Panc1 (cell line): ENCODE data around the gene HTR3D. TPM values are rescaled to one million over a fixed set of nuclear protein-coding genes. Genes with fewer than 3 reads are reported as not detected.

Source experiments
- ATAC-seq: fragments of 200-7000 bp; cut with Tn5 transposase; 2 replicates; pipeline ENCODE4 v1.9.1; 2020; ENCODE audit warnings: mild to moderate bottlenecking, moderate library complexity
- BruUV-seq: library from RNA; stranded (reverse); fragments of 400-500 nt; replicated peaks from 2 replicates; lab custom pipeline; 2021; lab: Mats Ljungman, UMichigan
- CTCF ChIA-PET: fragments of 300-600 bp; sonication (Branson Sonifier 250); formaldehyde crosslinking; loops from one replicate; lab custom pipeline; 2022; ENCODE audit warnings: antibody characterized with exemption; lab: Charles Lee
- POLR2A ChIA-PET: fragments of 300-600 bp; sonication (Branson Sonifier 250); formaldehyde crosslinking; loops from one replicate; lab custom pipeline; 2022; ENCODE audit warnings: antibody characterized with exemption; lab: Charles Lee
- DNase-seq: peaks from one replicate; pipeline ENCODE4 v3.0.0-alpha.2; 2010; ENCODE audit warnings: low read depth, low spot score
- H3K27ac ChIP-seq: 2 replicates; pipeline ENCODE4 v1.5.1; 2011; ENCODE audit warnings: mild to moderate bottlenecking, low read length, inconsistent platforms
- H3K27me3 ChIP-seq: fragments of 200-500 bp; sonication (Bioruptor generic); 2 replicates; pipeline ENCODE4 v1.6.0; 2014; ENCODE audit warnings: low read length, inconsistent platforms; ENCODE audit not compliant: control insufficient read depth, insufficient read depth
- H3K36me3 ChIP-seq: fragments of 200-500 bp; sonication (Bioruptor generic); 2 replicates; pipeline ENCODE4 v1.5.1; 2014; ENCODE audit warnings: inconsistent platforms, mild to moderate bottlenecking, low read length, moderate library complexity; ENCODE audit not compliant: control insufficient read depth, insufficient read depth
- H3K4me1 ChIP-seq: 2 replicates; pipeline ENCODE4 v1.5.1; 2011; ENCODE audit warnings: inconsistent platforms, mild to moderate bottlenecking, low read length, moderate library complexity; ENCODE audit not compliant: control insufficient read depth, insufficient read depth
- H3K4me3 ChIP-seq, 2 experiments: 2 replicates each; pipeline ENCODE4 v1.5.1; 2011 to 2012; ENCODE audit warnings: low read depth in 2 of 2, low read length in 2 of 2, mild to moderate bottlenecking in 2 of 2, inconsistent platforms in 1 of 2, moderate library complexity in 1 of 2
- H3K9me3 ChIP-seq: fragments of 200-500 bp; sonication (Bioruptor generic); 2 replicates; pipeline ENCODE4 v1.5.1; 2014; ENCODE audit warnings: low read depth, mild to moderate bottlenecking, inconsistent platforms, low read length, moderate library complexity; ENCODE audit not compliant: control insufficient read depth, insufficient read depth
- CTCF ChIP-seq: fragments of 450-650 bp; IDR thresholded peaks from 2 replicates; pipeline ENCODE4 v1.5.1; 2017; ENCODE audit warnings: mild to moderate bottlenecking
- POLR2AphosphoS5 ChIP-seq: IDR thresholded peaks from 2 replicates; pipeline ENCODE4 v1.6.1; 2012; ENCODE audit warnings: mild to moderate bottlenecking, low read depth, low read length, moderate library complexity
- SIN3A ChIP-seq: IDR thresholded peaks from 2 replicates; pipeline ENCODE4 v1.6.1; 2012; ENCODE audit warnings: low read depth, mild to moderate bottlenecking, low read length, moderate library complexity, borderline replicate concordance; ENCODE audit not compliant: insufficient read depth
- TCF7L2 ChIP-seq: IDR thresholded peaks from 2 replicates; pipeline ENCODE4 v1.6.1; 2011; ENCODE audit warnings: mild to moderate bottlenecking, low read depth, low read length, inconsistent platforms
- in situ Hi-C: cut with HindIII; loops from 2 replicates; pipeline ENCODE4 v1.10.0; 2016; ENCODE audit warnings: low sequenced_read_pairs, low pct_unique_long_range_greater_than_20kb
- intact Hi-C: fragments of 100-400 bp; cut with micrococcal nuclease; formaldehyde crosslinking; loops from one replicate; pipeline ENCODE4 v1.10.0; 2022; ENCODE audit not compliant: unreplicated experiment
- total RNA-seq: library from RNA; stranded (reverse); gene quantifications from one replicate; pipeline ENCODE4 v1.2.1, GENCODE V29; 2021; ENCODE audit not compliant: unreplicated experiment
- TF ChIP-seq, protein P1 (sequence below), 2 experiments: IDR thresholded peaks; 2 replicates each; pipeline ENCODE4 v1.6.1; 2011 to 2012; ENCODE audit warnings: low read depth in 2 of 2, control low read depth in 1 of 2, low read length in 1 of 2, mild to moderate bottlenecking in 1 of 2, moderate library complexity in 1 of 2; ENCODE audit not compliant: insufficient read depth in 1 of 2

Gene HTR3D
- total RNA-seq, 1 experiment from 2014 or later, result not detected

DNA sequence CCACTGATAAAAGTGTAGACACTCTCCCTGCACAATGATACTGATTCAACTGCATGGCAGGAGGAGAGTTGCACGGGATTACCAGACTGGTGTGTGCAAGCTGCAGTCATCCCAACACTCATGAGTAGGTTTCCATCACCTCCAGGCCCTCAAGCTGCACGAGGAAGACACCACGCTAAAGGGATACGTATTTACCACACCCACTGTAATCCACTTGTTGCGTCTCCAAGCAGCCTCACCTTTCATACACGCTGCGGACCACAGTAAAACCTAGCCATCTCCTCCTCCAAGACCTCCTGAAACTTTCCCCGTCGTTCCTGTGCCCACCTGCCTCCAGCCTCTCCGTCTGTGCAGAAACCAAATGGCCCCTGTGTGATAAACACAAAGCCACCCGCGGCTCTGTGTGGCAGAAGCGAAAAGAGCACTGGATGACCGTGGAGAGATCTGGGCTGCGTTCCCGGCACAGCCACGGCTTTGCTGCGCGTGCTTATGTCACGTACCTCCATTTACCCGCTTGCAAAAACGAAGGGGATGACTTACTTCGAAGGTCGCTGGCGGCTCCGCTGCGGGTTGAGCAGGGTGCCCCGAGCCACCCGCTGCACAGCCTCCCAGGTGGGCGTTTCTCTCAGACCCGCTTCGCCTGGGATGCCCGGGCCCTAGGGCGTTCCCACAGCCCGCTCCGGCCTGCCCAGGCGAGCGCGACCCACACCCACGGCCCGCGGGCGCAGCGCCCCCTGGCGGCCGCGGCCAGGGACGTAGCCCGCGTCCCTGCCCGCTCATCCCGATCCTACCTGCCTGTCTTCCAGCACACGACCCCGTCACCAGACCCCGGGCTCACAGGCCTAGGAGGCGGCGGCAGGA, 14.5 kb upstream of the HTR3D start:
- POLR2A ChIA-PET, result no interaction called here
- CTCF ChIA-PET, result interaction anchor here (0.7 to 2.5 kb wide), 3 partner anchors 10 to 122 kb away, joined by 3 to 11 read pairs (median 6); no protein-coding TSS in a partner anchor
- in situ Hi-C loops (no loop called here), intact Hi-C loops (loop anchor here (1.0 kb wide), 1 partner anchor 122 kb away; no protein-coding TSS in a partner anchor)
- Histone ChIP-seq H3K27ac (peak overlapping the region; percentile 80), H3K9me3 (no peaks in the 10 kb centered on the region), H3K4me3 (peak overlapping the region; percentile 73 to 96), H3K27me3 (no peaks in the 10 kb centered on the region), H3K4me1 (peaks cover 19% of the 10 kb centered on the region), H3K36me3 (peaks cover 3% of the 10 kb centered on the region; the same call in 1 of the 2 replicates)
- peak; percentile 94 for ATAC-seq
- TF ChIP-seq POLR2AphosphoS5 (no peak), SIN3A (no peak), CTCF (peak; percentile 100)
- TF ChIP-seq, protein P1, sequence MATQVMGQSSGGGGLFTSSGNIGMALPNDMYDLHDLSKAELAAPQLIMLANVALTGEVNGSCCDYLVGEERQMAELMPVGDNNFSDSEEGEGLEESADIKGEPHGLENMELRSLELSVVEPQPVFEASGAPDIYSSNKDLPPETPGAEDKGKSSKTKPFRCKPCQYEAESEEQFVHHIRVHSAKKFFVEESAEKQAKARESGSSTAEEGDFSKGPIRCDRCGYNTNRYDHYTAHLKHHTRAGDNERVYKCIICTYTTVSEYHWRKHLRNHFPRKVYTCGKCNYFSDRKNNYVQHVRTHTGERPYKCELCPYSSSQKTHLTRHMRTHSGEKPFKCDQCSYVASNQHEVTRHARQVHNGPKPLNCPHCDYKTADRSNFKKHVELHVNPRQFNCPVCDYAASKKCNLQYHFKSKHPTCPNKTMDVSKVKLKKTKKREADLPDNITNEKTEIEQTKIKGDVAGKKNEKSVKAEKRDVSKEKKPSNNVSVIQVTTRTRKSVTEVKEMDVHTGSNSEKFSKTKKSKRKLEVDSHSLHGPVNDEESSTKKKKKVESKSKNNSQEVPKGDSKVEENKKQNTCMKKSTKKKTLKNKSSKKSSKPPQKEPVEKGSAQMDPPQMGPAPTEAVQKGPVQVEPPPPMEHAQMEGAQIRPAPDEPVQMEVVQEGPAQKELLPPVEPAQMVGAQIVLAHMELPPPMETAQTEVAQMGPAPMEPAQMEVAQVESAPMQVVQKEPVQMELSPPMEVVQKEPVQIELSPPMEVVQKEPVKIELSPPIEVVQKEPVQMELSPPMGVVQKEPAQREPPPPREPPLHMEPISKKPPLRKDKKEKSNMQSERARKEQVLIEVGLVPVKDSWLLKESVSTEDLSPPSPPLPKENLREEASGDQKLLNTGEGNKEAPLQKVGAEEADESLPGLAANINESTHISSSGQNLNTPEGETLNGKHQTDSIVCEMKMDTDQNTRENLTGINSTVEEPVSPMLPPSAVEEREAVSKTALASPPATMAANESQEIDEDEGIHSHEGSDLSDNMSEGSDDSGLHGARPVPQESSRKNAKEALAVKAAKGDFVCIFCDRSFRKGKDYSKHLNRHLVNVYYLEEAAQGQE (IDR thresholded peaks at IDR 0.05; ENCODE audit: insufficient read depth in 1 of 2, low read depth in 2 of 2, low read length in 1 of 2), result no peak
- DNase-seq, result no peak
- no TSS peak for BruUV-seq

DNA sequence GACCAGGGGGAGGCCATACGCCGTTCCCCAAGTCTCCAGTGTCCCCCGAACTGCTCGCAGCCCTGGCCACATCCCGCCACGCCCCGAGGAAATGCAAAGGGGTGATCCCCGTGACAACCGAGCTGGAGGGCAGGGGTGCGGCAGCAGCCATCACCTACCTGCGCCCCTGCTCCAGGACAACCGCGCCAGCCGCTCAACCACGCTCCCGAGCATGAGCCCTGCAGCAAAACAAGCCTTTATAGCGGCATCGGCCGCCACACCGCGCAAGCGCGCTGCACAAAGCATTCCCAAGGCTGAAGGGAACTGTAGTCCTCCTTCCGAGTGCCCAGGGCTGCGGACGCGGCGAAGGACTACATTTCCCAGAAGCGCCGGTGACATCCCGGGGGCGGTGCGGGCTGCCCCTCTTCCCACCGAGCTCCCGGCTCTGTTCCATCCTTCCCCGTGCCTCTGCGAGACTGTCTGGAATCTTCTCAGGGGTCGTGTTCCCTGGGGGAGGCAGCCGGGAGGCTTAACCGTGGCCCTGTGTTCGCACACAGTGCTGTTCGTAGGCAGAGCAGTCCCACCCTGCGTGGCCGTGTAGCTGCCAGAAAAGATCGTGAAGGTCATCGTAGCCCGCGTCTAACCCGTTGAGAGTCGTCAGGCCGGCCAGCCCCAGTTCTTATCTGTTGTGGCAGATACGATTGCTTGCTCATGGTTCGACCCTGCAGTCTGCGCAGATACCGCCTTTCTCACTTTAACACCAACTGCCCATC, 13.7 kb upstream of the HTR3D start, which contains the start of gene ABCC5:
Gene ABCC5 (minus strand): TSS at position 213 of the 752 bp plus-strand sequence. CDS start 3,492 bp downstream, outside the sequence.
- in situ Hi-C loops, result no loop called here
- peak within 1 kb of the TSS; percentile 73 to 96 for H3K4me3 ChIP-seq
- ATAC-seq (peak; percentile 99), DNase-seq (peak; percentile 65)
- peaks cover 19% of the 10 kb centered on the region for H3K4me1 ChIP-seq
- H3K27me3 ChIP-seq, result no peaks in the 10 kb centered on the region
- intact Hi-C loops, result loop anchor here (1.0 kb wide), 1 partner anchor 123 kb away; no protein-coding TSS in a partner anchor
- no TSS peak for BruUV-seq
- H3K27ac ChIP-seq, result peak within 1 kb of the TSS; percentile 92
- ChIA-PET POLR2A (no interaction called here), CTCF (interaction anchor here (0.6 to 0.9 kb wide), 5 partner anchors 10 to 624 kb away, joined by 3 to 6 read pairs (median 3); no protein-coding TSS in a partner anchor)
- H3K9me3 ChIP-seq, result no peaks in the 10 kb centered on the region
- peaks cover 2% of the 10 kb centered on the region; the same call in 1 of the 2 replicates for H3K36me3 ChIP-seq
- peak; percentile 35; the same call in 1 of the 2 replicates for TF ChIP-seq TCF7L2
- no peak; the same call in 1 of the 2 replicates for TF ChIP-seq CTCF
- TF ChIP-seq POLR2AphosphoS5, result peak; percentile 89
